ENCODE measurements around the gene REX1BD.

DNA sequence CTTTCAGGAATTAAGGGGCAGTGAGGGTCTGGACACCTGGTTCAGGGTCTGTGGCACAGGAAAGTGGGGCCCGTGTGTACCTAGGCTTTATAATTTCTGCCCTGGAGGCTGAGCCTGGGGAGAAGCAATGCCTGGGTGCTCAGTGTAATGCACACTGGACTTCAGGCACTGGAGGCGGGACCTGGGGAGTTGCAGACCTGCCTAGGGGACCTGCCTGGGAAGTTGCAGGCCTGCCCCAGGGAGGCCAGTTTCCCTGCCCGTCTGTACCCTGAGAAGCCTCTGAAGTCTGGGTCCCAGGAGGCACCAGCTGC, 21.6 kb downstream of the REX1BD start:
- TF ChIP-seq, protein P1, sequence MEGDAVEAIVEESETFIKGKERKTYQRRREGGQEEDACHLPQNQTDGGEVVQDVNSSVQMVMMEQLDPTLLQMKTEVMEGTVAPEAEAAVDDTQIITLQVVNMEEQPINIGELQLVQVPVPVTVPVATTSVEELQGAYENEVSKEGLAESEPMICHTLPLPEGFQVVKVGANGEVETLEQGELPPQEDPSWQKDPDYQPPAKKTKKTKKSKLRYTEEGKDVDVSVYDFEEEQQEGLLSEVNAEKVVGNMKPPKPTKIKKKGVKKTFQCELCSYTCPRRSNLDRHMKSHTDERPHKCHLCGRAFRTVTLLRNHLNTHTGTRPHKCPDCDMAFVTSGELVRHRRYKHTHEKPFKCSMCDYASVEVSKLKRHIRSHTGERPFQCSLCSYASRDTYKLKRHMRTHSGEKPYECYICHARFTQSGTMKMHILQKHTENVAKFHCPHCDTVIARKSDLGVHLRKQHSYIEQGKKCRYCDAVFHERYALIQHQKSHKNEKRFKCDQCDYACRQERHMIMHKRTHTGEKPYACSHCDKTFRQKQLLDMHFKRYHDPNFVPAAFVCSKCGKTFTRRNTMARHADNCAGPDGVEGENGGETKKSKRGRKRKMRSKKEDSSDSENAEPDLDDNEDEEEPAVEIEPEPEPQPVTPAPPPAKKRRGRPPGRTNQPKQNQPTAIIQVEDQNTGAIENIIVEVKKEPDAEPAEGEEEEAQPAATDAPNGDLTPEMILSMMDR (IDR thresholded peaks at IDR 0.05), result no peak
- no peak for TF ChIP-seq POLR2A (IDR thresholded peaks at IDR 0.05)

Measured in right lobe of liver (tissue), 4 donors.